Activated naive CD8-positive, alpha-beta T cell treated with anti-CD3 and anti-CD28 coated beads for 36 hours (primary cell): Measurements from ENCODE around the gene ZNF500. TPM values are rescaled to one million over a fixed set of nuclear protein-coding genes. Genes with fewer than 3 reads are reported as not detected.

Source experiments
- DNase-seq: peaks from one replicate; pipeline ENCODE4 v3.0.0; 2021
- H3K27ac Mint-ChIP-seq: one replicate; pipeline ENCODE4 v1.8.0; 2022; ENCODE audit warnings: mild to moderate bottlenecking, moderate library complexity, mixed read lengths
- H3K27me3 Mint-ChIP-seq: one replicate; pipeline ENCODE4 v1.8.0; 2022; ENCODE audit warnings: mild to moderate bottlenecking, mixed read lengths
- H3K36me3 Mint-ChIP-seq: one replicate; pipeline ENCODE4 v1.8.0; 2021; ENCODE audit warnings: mild to moderate bottlenecking, mixed read lengths
- H3K4me1 Mint-ChIP-seq: one replicate; pipeline ENCODE4 v1.8.0; 2021; ENCODE audit warnings: mixed read lengths
- H3K4me3 Mint-ChIP-seq: one replicate; pipeline ENCODE4 v1.8.0; 2022; ENCODE audit warnings: mild to moderate bottlenecking, moderate library complexity, mixed read lengths
- H3K9me3 Mint-ChIP-seq: one replicate; pipeline ENCODE4 v1.8.0; 2022; ENCODE audit warnings: mixed read lengths
- total RNA-seq, 2 experiments: library from RNA; stranded (reverse); gene quantifications; one replicate each; pipeline ENCODE4 v1.2.3, GENCODE V29; 2021

The ZNF500 gene
- total RNA-seq, 2 experiments from 2014 or later, result 7.5 to 9.3 TPM

- no peaks in the 10 kb centered on the region for H3K9me3 Mint-ChIP-seq
- no peak for DNase-seq
- peak overlapping the region; percentile 87 for H3K4me3 Mint-ChIP-seq
- H3K4me1 Mint-ChIP-seq, result peaks cover 19% of the 10 kb centered on the region
- peak overlapping the region; percentile 90 for H3K27ac Mint-ChIP-seq
- H3K36me3 Mint-ChIP-seq, result no peaks in the 10 kb centered on the region
- no peaks in the 10 kb centered on the region for H3K27me3 Mint-ChIP-seq
Measured at GRCh38 chr16:4767872-4768548, 1.0 kb upstream of the ZNF500 start.

- no peaks in the 10 kb centered on the region for H3K9me3 Mint-ChIP-seq
- no peaks in the 10 kb centered on the region for H3K27me3 Mint-ChIP-seq
- H3K4me1 Mint-ChIP-seq, result peaks cover 19% of the 10 kb centered on the region
- no peak for DNase-seq
- peak overlapping the region; percentile 86 for H3K27ac Mint-ChIP-seq
- peak overlapping the region; percentile 85 for H3K4me3 Mint-ChIP-seq
- H3K36me3 Mint-ChIP-seq, result no peaks in the 10 kb centered on the region
Measured at GRCh38 chr16:4765511-4766474, 1.2 kb downstream of the ZNF500 start.

GRCh38 chr16:4763791-4764190 lies 3.2 kb downstream of the ZNF500 start:
- DNase-seq, result no peak
- Mint-ChIP-seq H3K9me3 (no peaks in the 10 kb centered on the region), H3K4me3 (no peak overlapping the region), H3K27ac (no peak overlapping the region), H3K27me3 (no peaks in the 10 kb centered on the region), H3K36me3 (peaks cover 7% of the 10 kb centered on the region), H3K4me1 (peaks cover 18% of the 10 kb centered on the region)

- no peak overlapping the region for H3K27ac Mint-ChIP-seq
- no peak for DNase-seq
- H3K36me3 Mint-ChIP-seq, result peaks cover 7% of the 10 kb centered on the region
- no peaks in the 10 kb centered on the region for H3K9me3 Mint-ChIP-seq
- H3K27me3 Mint-ChIP-seq, result no peaks in the 10 kb centered on the region
- H3K4me3 Mint-ChIP-seq, result no peak overlapping the region
- peaks cover 8% of the 10 kb centered on the region for H3K4me1 Mint-ChIP-seq
Measured at GRCh38 chr16:4762205-4762604, 4.8 kb downstream of the ZNF500 start.

- Mint-ChIP-seq H3K36me3 (peaks cover 14% of the 10 kb centered on the region), H3K9me3 (no peaks in the 10 kb centered on the region), H3K4me3 (no peak overlapping the region), H3K27me3 (no peaks in the 10 kb centered on the region), H3K27ac (no peak overlapping the region), H3K4me1 (no peaks in the 10 kb centered on the region)
- no peak for DNase-seq
Measured at GRCh38 chr16:4760221-4760910, 6.6 kb downstream of the ZNF500 start.

- no peaks in the 10 kb centered on the region for H3K9me3 Mint-ChIP-seq
- H3K36me3 Mint-ChIP-seq, result peaks cover 20% of the 10 kb centered on the region
- no peak overlapping the region for H3K4me3 Mint-ChIP-seq
- no peak for DNase-seq
- no peak overlapping the region for H3K27ac Mint-ChIP-seq
- no peaks in the 10 kb centered on the region for H3K27me3 Mint-ChIP-seq
- H3K4me1 Mint-ChIP-seq, result no peaks in the 10 kb centered on the region
Measured at GRCh38 chr16:4755687-4756086, 11.3 kb downstream of the ZNF500 start.

GRCh38 chr16:4754865-4755264 lies 12.1 kb downstream of the ZNF500 start:
- no peaks in the 10 kb centered on the region for H3K9me3 Mint-ChIP-seq
- H3K27ac Mint-ChIP-seq, result no peak overlapping the region
- H3K4me3 Mint-ChIP-seq, result no peak overlapping the region
- H3K27me3 Mint-ChIP-seq, result no peaks in the 10 kb centered on the region
- no peaks in the 10 kb centered on the region for H3K4me1 Mint-ChIP-seq
- peaks cover 18% of the 10 kb centered on the region for H3K36me3 Mint-ChIP-seq
- DNase-seq, result no peak

GRCh38 chr16:4753227-4753626 lies 13.7 kb downstream of the ZNF500 start:
- no peak overlapping the region for H3K4me3 Mint-ChIP-seq
- no peak for DNase-seq
- H3K36me3 Mint-ChIP-seq, result peaks cover 15% of the 10 kb centered on the region
- no peak overlapping the region for H3K27ac Mint-ChIP-seq
- H3K27me3 Mint-ChIP-seq, result no peaks in the 10 kb centered on the region
- H3K9me3 Mint-ChIP-seq, result no peaks in the 10 kb centered on the region
- H3K4me1 Mint-ChIP-seq, result peaks cover 6% of the 10 kb centered on the region

- Mint-ChIP-seq H3K4me1 (peaks cover 13% of the 10 kb centered on the region), H3K27me3 (no peaks in the 10 kb centered on the region), H3K27ac (no peak overlapping the region), H3K9me3 (no peaks in the 10 kb centered on the region), H3K36me3 (peaks cover 15% of the 10 kb centered on the region), H3K4me3 (no peak overlapping the region)
- no peak for DNase-seq
Measured at GRCh38 chr16:4752351-4753100, 14.4 kb downstream of the ZNF500 start.

- H3K27me3 Mint-ChIP-seq, result no peaks in the 10 kb centered on the region
- H3K4me1 Mint-ChIP-seq, result peaks cover 27% of the 10 kb centered on the region
- no peak for DNase-seq
- H3K27ac Mint-ChIP-seq, result no peak overlapping the region
- no peak overlapping the region for H3K4me3 Mint-ChIP-seq
- no peaks in the 10 kb centered on the region for H3K9me3 Mint-ChIP-seq
- peaks cover 14% of the 10 kb centered on the region for H3K36me3 Mint-ChIP-seq
Measured at GRCh38 chr16:4750896-4751295, 16.1 kb downstream of the ZNF500 start.

- Mint-ChIP-seq H3K9me3 (no peaks in the 10 kb centered on the region), H3K27me3 (no peaks in the 10 kb centered on the region), H3K4me1 (peaks cover 27% of the 10 kb centered on the region), H3K4me3 (no peak overlapping the region), H3K36me3 (peaks cover 4% of the 10 kb centered on the region), H3K27ac (no peak overlapping the region)
- DNase-seq, result no peak
Measured at GRCh38 chr16:4749700-4750257, 17.2 kb downstream of the ZNF500 start.

- no peaks in the 10 kb centered on the region for H3K27me3 Mint-ChIP-seq
- peaks cover 2% of the 10 kb centered on the region for H3K36me3 Mint-ChIP-seq
- no peaks in the 10 kb centered on the region for H3K9me3 Mint-ChIP-seq
- H3K27ac Mint-ChIP-seq, result peak overlapping the region; percentile 88
- DNase-seq, result no peak
- H3K4me3 Mint-ChIP-seq, result no peak overlapping the region
- H3K4me1 Mint-ChIP-seq, result peaks cover 27% of the 10 kb centered on the region
Measured at GRCh38 chr16:4748682-4749411, 18.1 kb downstream of the ZNF500 start.

GRCh38 chr16:4747906-4748681 lies 18.9 kb downstream of the ZNF500 start:
- Mint-ChIP-seq H3K4me3 (peak overlapping the region; percentile 35), H3K4me1 (peaks cover 33% of the 10 kb centered on the region), H3K9me3 (no peaks in the 10 kb centered on the region), H3K27ac (peak overlapping the region; percentile 88), H3K36me3 (peaks cover 2% of the 10 kb centered on the region), H3K27me3 (no peaks in the 10 kb centered on the region)
- DNase-seq, result no peak
